ENCODE data around the gene TMEM127. TPM values are rescaled to one million over a fixed set of nuclear protein-coding genes. Genes with fewer than 3 reads are reported as not detected.

TMEM127 gene
- total and polyA plus RNA-seq, 3 donors from 2014 or later, result 25.0 to 32.1 (median 29.2) TPM

- intact Hi-C loops (cut with DNase I; ENCODE audit: low total_unique reads), result no loop called here
- Histone ChIP-seq H3K27ac (no peak overlapping the region), H3K4me3 (no peak overlapping the region), H3K27me3 (no peaks in the 10 kb centered on the region), H3K9me3 (no peaks in the 10 kb centered on the region), H3K4me1 (peaks cover 33% of the 10 kb centered on the region), H3K36me3 (ENCODE audit: low read depth, missing control alignments) (no peaks in the 10 kb centered on the region)
- no peak for TF ChIP-seq POLR2A (IDR thresholded peaks at IDR 0.05)
- TF ChIP-seq CTCF (IDR thresholded peaks at IDR 0.05), result no peak
- 61 to 73% methylated on average over 6 of the region's 6 CpGs for WGBS, 2 donors
- no peak for DNase-seq
These were observed 9.1 kb downstream of the TMEM127 start for GRCh38 chr2:96256611-96257113.

- Histone ChIP-seq H3K27ac (no peak overlapping the region), H3K4me1 (peaks cover 14% of the 10 kb centered on the region), H3K9me3 (no peaks in the 10 kb centered on the region), H3K27me3 (no peaks in the 10 kb centered on the region), H3K36me3 (ENCODE audit: low read depth, missing control alignments) (no peaks in the 10 kb centered on the region), H3K4me3 (no peak overlapping the region)
- intact Hi-C loops (cut with DNase I; ENCODE audit: low total_unique reads), result no loop called here
- WGBS, 2 donors, result 73 to 81% methylated on average over 11 of the region's 11 CpGs
- no peak for TF ChIP-seq CTCF (IDR thresholded peaks at IDR 0.05)
- no peak for TF ChIP-seq POLR2A (IDR thresholded peaks at IDR 0.05)
- no peak for DNase-seq
These were observed 11.2 kb downstream of the TMEM127 start for GRCh38 chr2:96254571-96254970.

- no peak for DNase-seq
- no peak overlapping the region for H3K27ac ChIP-seq
- peaks cover 6% of the 10 kb centered on the region for H3K4me1 ChIP-seq
- no peak overlapping the region for H3K4me3 ChIP-seq
- intact Hi-C loops (cut with DNase I; ENCODE audit: low total_unique reads), result no loop called here
- 76 to 95% methylated on average over 3 to 7 of the region's 7 CpGs for WGBS, 2 donors
- H3K36me3 ChIP-seq (ENCODE audit: low read depth, missing control alignments), result no peaks in the 10 kb centered on the region
- TF ChIP-seq CTCF (IDR thresholded peaks at IDR 0.05), result no peak
- no peaks in the 10 kb centered on the region for H3K27me3 ChIP-seq
- H3K9me3 ChIP-seq, result no peaks in the 10 kb centered on the region
These were observed 12.8 kb downstream of the TMEM127 start for GRCh38 chr2:96253006-96253405.

GRCh38 chr2:96252526-96252925 lies 13.3 kb downstream of the TMEM127 start:
- WGBS, 2 donors, result 85 to 90% methylated on average over 5 to 8 of the region's 8 CpGs
- intact Hi-C loops (cut with DNase I; ENCODE audit: low total_unique reads), result no loop called here
- TF ChIP-seq CTCF (IDR thresholded peaks at IDR 0.05) (no peak), POLR2A (IDR thresholded peaks at IDR 0.05) (no peak)
- H3K27me3 ChIP-seq, result no peaks in the 10 kb centered on the region
- H3K4me1 ChIP-seq, result peaks cover 6% of the 10 kb centered on the region
- H3K27ac ChIP-seq, result no peak overlapping the region
- no peak for DNase-seq
- H3K36me3 ChIP-seq (ENCODE audit: low read depth, missing control alignments), result no peaks in the 10 kb centered on the region
- H3K9me3 ChIP-seq, result no peaks in the 10 kb centered on the region
- no peak overlapping the region for H3K4me3 ChIP-seq

- H3K9me3 ChIP-seq, result no peaks in the 10 kb centered on the region
- no peak overlapping the region for H3K4me3 ChIP-seq
- intact Hi-C loops (cut with DNase I; ENCODE audit: low total_unique reads), result no loop called here
- no peaks in the 10 kb centered on the region for H3K27me3 ChIP-seq
- peaks cover 6% of the 10 kb centered on the region for H3K4me1 ChIP-seq
- no peak overlapping the region for H3K27ac ChIP-seq
- WGBS, 2 donors, result 59 to 60% methylated on average over 6 of the region's 6 CpGs
- peak; percentile 89 for DNase-seq
- no peaks in the 10 kb centered on the region for H3K36me3 ChIP-seq (ENCODE audit: low read depth, missing control alignments)
- TF ChIP-seq CTCF (IDR thresholded peaks at IDR 0.05), result no peak
These were observed 14.0 kb downstream of the TMEM127 start for GRCh38 chr2:96251721-96252292.
